CD14-positive monocyte (primary cell): ENCODE data around the gene ACOT7. TPM values are rescaled to one million over a fixed set of nuclear protein-coding genes. Genes with fewer than 3 reads are reported as not detected.

ENCODE experiments used
- DNase-seq, 3 donors: peaks; one replicate each; pipeline ENCODE4 v3.0.0-alpha.2; 2011 to 2022
- H2AFZ ChIP-seq: 2 replicates; pipeline ENCODE4 v1.6.0; 2012; ENCODE audit warnings: mild to moderate bottlenecking, low read depth, low read length, inconsistent platforms; ENCODE audit not compliant: insufficient read depth, poor library complexity, severe bottlenecking
- H3K27ac ChIP-seq, 2 donors: 1 replicate in 1 of 2; 2 replicates in 1 of 2; pipeline ENCODE4 v1.5.1; 2012 to 2013; ENCODE audit warnings: low read length in 2 of 2, control low read depth in 1 of 2, inconsistent platforms in 1 of 2, low read depth in 1 of 2, mild to moderate bottlenecking in 1 of 2
- H3K27me3 ChIP-seq, 2 donors: one replicate each; pipeline versions ENCODE4 v1.6.0 to v1.6.1; 2011 to 2013; ENCODE audit warnings: low read length in 2 of 2; ENCODE audit not compliant: control insufficient read depth in 2 of 2, insufficient read depth in 2 of 2
- H3K36me3 ChIP-seq, 2 donors: replicated peaks in 1 of 2; 1 replicate in 1 of 2; 2 replicates in 1 of 2; pipeline versions ENCODE4 v1.5.1 to v1.6.1; 2012 to 2013; ENCODE audit warnings: low read length in 2 of 2, control low read depth in 1 of 2, inconsistent platforms in 1 of 2, mild to moderate bottlenecking in 1 of 2; ENCODE audit not compliant: insufficient read depth in 2 of 2, control insufficient read depth in 1 of 2
- H3K4me1 ChIP-seq, 2 donors: 1 replicate in 1 of 2; 2 replicates in 1 of 2; pipeline versions ENCODE4 v1.5.1 to v1.6.1; 2012 to 2013; ENCODE audit warnings: low read length in 2 of 2, control low read depth in 1 of 2, inconsistent platforms in 1 of 2, mild to moderate bottlenecking in 1 of 2, moderate library complexity in 1 of 2; ENCODE audit not compliant: insufficient read depth in 2 of 2, control insufficient read depth in 1 of 2
- H3K4me2 ChIP-seq: replicated peaks from 2 replicates; pipeline ENCODE3; 2012; ENCODE audit warnings: low read length, moderate library complexity, mild to moderate bottlenecking; ENCODE audit not compliant: poor library complexity, severe bottlenecking; ENCODE audit errors: extremely low read depth
- H3K4me3 ChIP-seq, 3 experiments: fragments of 200-600 bp in 1 of 3; sonication (generic) in 1 of 3; replicated peaks in 1 of 3; 1 replicate in 2 of 3; 2 replicates in 1 of 3; pipeline ENCODE4 v1.5.1; 2011 to 2013; ENCODE audit warnings: low read length in 3 of 3, mild to moderate bottlenecking in 3 of 3, control low read depth in 2 of 3, low read depth in 2 of 3, inconsistent platforms in 1 of 3, moderate library complexity in 1 of 3
- H3K79me2 ChIP-seq: 2 replicates; pipeline ENCODE4 v1.6.0; 2012; ENCODE audit warnings: mild to moderate bottlenecking, control low read depth, inconsistent platforms, low read length, moderate library complexity; ENCODE audit not compliant: insufficient read depth
- H3K9ac ChIP-seq: 2 replicates; pipeline ENCODE4 v1.6.0; 2017; ENCODE audit warnings: low read length, mild to moderate bottlenecking; ENCODE audit not compliant: insufficient read depth, poor library complexity, severe bottlenecking
- H3K9me3 ChIP-seq, 2 donors: replicated peaks in 1 of 2; 1 replicate in 1 of 2; 2 replicates in 1 of 2; pipeline versions ENCODE4 v1.5.1 to v1.6.1; 2012 to 2013; ENCODE audit warnings: low read length in 2 of 2, control low read depth in 1 of 2; ENCODE audit not compliant: control insufficient read depth in 1 of 2, insufficient read depth in 1 of 2
- H4K20me1 ChIP-seq: 2 replicates; pipeline ENCODE4 v1.6.0; 2012; ENCODE audit warnings: mild to moderate bottlenecking, low read length, control low read depth, moderate library complexity; ENCODE audit not compliant: insufficient read depth
- H3K27ac Mint-ChIP-seq, 7 donors: one replicate each; pipeline ENCODE4 v1.8.0; 2020; ENCODE audit warnings: mild to moderate bottlenecking in 7 of 7, mixed read lengths in 7 of 7, moderate library complexity in 6 of 7, inconsistent platforms in 2 of 7
- H3K27me3 Mint-ChIP-seq, 3 donors: one replicate each; pipeline ENCODE4 v1.8.0; 2021 to 2022; ENCODE audit warnings: low read depth in 3 of 3, mild to moderate bottlenecking in 3 of 3, mixed read lengths in 3 of 3, moderate library complexity in 3 of 3, inconsistent platforms in 1 of 3
- H3K36me3 Mint-ChIP-seq, 2 donors: one replicate each; pipeline ENCODE4 v1.8.0; 2020; ENCODE audit warnings: mixed read lengths in 2 of 2, inconsistent platforms in 1 of 2, mild to moderate bottlenecking in 1 of 2
- H3K4me1 Mint-ChIP-seq: one replicate; pipeline ENCODE4 v1.8.0; 2020; ENCODE audit warnings: mild to moderate bottlenecking, mixed read lengths
- H3K4me3 Mint-ChIP-seq, 2 donors: one replicate each; pipeline ENCODE4 v1.8.0; 2020; ENCODE audit warnings: mild to moderate bottlenecking in 2 of 2, mixed read lengths in 2 of 2, moderate library complexity in 1 of 2
- H3K9me3 Mint-ChIP-seq, 7 donors: one replicate each; pipeline ENCODE4 v1.8.0; 2020 to 2022; ENCODE audit warnings: mixed read lengths in 7 of 7, mild to moderate bottlenecking in 6 of 7, moderate library complexity in 6 of 7, inconsistent platforms in 2 of 7
- whole genome bisulfite sequencing: methylation state at CpG from one replicate; pipeline ENCODE4 v1.1.5; 2013; ENCODE audit warnings: missing lambda C conversion rate; ENCODE audit not compliant: insufficient coverage; 5-methylcytosine and 5-hydroxymethylcytosine counted together
- intact Hi-C, 2 donors: fragments of 100-400 bp; cut with micrococcal nuclease; formaldehyde crosslinking; loops; one replicate each; pipeline versions ENCODE4 v1.15.0 to v1.15.1; 2023
- polyA plus RNA-seq, 3 donors: library from polyadenylated mRNA; depleted of rRNA in 1 of 3; unstranded in 2 of 3; stranded (reverse) in 1 of 3; fragments of 300-500 nt in 2 of 3; fragments of >200 nt in 1 of 3; fragmentation: Illumina TruSeq in 2 of 3; gene quantifications; 1 replicate in 2 of 3; 2 replicates in 1 of 3; pipeline ENCODE4 v1.2.3, GENCODE V29; 2012 to 2021
- TF ChIP-seq, protein P1 (sequence below): fragments of 200-600 bp; IDR thresholded peaks from one replicate; pipeline ENCODE4 v1.8.0; 2022; ENCODE audit warnings: antibody characterized with exemption, mild to moderate bottlenecking

ACOT7 gene
- polyA plus RNA-seq, 3 donors: 0.63 to 4.3 (median 1.4) TPM

DNA sequence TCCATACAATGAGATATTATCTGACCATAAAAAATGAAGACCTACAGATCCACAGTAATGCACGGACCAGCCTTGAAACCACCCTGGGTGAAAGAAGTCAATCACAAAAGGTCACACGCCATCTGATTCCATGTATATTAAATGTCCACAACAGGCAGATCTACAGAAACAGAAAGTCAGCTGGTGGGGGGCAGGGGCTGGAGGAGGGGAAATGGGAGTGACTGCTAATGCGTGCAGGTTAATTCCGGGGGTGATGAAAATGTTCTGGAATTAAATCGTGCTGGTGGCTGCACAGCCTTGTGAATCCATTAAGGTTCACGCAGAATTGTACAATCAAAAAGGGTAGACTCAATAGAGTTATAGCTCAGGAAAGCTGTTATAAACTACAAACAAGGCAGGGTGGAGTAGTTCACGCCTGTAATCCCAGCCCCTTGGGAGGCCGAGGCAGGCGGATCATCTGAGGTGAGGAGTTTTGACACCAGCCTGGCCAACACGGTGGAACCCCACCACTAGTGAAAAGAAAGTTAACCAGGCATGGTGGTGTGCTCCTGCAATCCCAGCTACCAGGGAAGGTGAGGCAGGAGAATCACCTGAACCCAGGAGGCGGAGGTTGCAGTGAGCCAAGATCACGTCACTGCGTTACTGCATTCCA lies 32.3 kb downstream of the ACOT7 start:
- no peak overlapping the region for H3K4me2 ChIP-seq
- Mint-ChIP-seq H3K27me3 (peaks cover 0 to 2% (median 0%) of the 10 kb centered on the region in 3 donors), H3K36me3 (peaks cover 0 to 6% of the 10 kb centered on the region in 2 donors), H3K4me3 (no peak overlapping the region), H3K27ac (peak overlapping the region in 1 of 7 donors; percentile 50), H3K9me3 (peaks cover 0 to 2% (median 0%) of the 10 kb centered on the region in 7 donors), H3K4me1 (peaks cover 24% of the 10 kb centered on the region)
- intact Hi-C loops: no loop called here
- H3K36me3 ChIP-seq: no peaks in the 10 kb centered on the region
- no peaks in the 10 kb centered on the region for H3K79me2 ChIP-seq
- peaks cover 9 to 19% of the 10 kb centered on the region in 2 donors for H3K4me1 ChIP-seq
- no peak overlapping the region for H3K4me3 ChIP-seq
- H4K20me1 ChIP-seq: no peaks in the 10 kb centered on the region
- no peak overlapping the region for H2AFZ ChIP-seq
- H3K9ac ChIP-seq: no peak overlapping the region
- 88% methylated on average over 5 of the region's 13 CpGs for WGBS
- H3K9me3 ChIP-seq: no peaks in the 10 kb centered on the region
- H3K27me3 ChIP-seq: no peaks in the 10 kb centered on the region
- TF ChIP-seq, protein P1, sequence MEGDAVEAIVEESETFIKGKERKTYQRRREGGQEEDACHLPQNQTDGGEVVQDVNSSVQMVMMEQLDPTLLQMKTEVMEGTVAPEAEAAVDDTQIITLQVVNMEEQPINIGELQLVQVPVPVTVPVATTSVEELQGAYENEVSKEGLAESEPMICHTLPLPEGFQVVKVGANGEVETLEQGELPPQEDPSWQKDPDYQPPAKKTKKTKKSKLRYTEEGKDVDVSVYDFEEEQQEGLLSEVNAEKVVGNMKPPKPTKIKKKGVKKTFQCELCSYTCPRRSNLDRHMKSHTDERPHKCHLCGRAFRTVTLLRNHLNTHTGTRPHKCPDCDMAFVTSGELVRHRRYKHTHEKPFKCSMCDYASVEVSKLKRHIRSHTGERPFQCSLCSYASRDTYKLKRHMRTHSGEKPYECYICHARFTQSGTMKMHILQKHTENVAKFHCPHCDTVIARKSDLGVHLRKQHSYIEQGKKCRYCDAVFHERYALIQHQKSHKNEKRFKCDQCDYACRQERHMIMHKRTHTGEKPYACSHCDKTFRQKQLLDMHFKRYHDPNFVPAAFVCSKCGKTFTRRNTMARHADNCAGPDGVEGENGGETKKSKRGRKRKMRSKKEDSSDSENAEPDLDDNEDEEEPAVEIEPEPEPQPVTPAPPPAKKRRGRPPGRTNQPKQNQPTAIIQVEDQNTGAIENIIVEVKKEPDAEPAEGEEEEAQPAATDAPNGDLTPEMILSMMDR: no peak
- no peak overlapping the region for H3K27ac ChIP-seq
- DNase-seq: no peak

- peaks cover 0 to 6% of the 10 kb centered on the region in 2 donors for H3K36me3 Mint-ChIP-seq
- Histone ChIP-seq H3K9ac (peak overlapping the region; percentile 8), H3K27me3 (no peaks in the 10 kb centered on the region), H3K36me3 (no peaks in the 10 kb centered on the region), H3K4me2 (no peak overlapping the region), H3K4me3 (no peak overlapping the region), H3K27ac (no peak overlapping the region), H3K4me1 (peaks cover 9 to 19% of the 10 kb centered on the region in 2 donors), H2AFZ (peak overlapping the region; percentile 77), H4K20me1 (no peaks in the 10 kb centered on the region), H3K9me3 (no peaks in the 10 kb centered on the region), H3K79me2 (no peaks in the 10 kb centered on the region)
- peaks cover 0 to 2% (median 0%) of the 10 kb centered on the region in 3 donors for H3K27me3 Mint-ChIP-seq
- no peak for DNase-seq
- TF ChIP-seq, protein P1: no peak
- no peak overlapping the region for H3K4me3 Mint-ChIP-seq
- peak overlapping the region in 2 of 7 donors; percentile 10 to 18 for H3K27ac Mint-ChIP-seq
- 42% methylated on average over 7 of the region's 9 CpGs for WGBS
- peaks cover 24% of the 10 kb centered on the region for H3K4me1 Mint-ChIP-seq
- intact Hi-C loops: no loop called here
- H3K9me3 Mint-ChIP-seq: peaks cover 0 to 2% (median 0%) of the 10 kb centered on the region in 7 donors
Measured at GRCh38 chr1:6360517-6361070, 33.0 kb downstream of the ACOT7 start.
